ENCODE measurements around the gene FAF1.
"Not testable (repeated sequence)": the region's sequence is repeated elsewhere in the genome, so short reads cannot be mapped to it uniquely, and the experiment has no call there.

Gene FAF1

DNA sequence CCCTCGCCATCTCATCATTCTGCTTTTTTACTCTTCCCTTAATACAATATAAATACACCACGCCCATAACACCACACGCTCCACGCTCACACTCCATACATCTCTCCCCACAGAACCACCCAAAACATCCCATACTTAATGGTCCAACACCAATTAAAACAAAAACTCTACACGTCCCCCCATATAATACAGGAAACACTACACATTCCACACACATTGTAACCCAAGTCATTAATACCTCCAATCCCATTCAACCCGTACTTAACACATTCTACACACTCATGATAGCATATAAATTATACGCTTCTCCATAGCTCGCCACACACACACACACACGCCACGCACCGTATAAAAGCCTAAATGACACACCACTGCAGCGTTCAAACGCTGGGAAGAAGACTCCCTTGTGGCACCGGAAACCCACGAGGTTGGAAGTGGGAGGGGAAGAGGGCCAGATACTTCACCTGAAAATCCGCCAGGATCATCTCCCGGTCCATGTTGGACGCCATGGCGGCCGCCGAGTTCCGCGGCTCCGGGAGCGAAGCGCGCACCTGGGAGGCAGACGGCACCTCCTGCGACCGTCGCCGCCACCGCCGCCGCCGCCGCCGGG is 659 bp downstream of the FAF1 start:
- peak; percentile 39 for DNase-seq (ENCODE audit: low spot score)

DNA sequence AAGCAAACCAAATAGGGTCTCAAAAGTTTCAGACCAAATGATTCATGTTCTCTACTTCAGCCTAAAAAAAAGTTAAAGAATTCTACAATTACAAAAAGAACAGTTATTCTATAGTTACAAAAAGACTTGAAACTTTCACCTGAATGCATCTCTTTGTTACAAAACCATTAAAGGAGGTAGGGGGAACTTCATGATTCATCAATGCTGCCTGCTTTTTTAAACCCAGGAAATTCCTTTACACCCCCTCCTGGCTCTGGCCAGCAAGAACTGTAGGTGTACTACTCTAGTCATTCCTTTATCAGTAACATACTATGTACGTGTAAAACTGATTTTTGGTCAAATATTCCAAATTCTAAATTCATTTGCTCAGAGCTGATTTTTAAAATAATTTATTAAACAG is 5.0 kb downstream of the FAF1 start:
- DNase-seq (ENCODE audit: low spot score): no peak

DNA sequence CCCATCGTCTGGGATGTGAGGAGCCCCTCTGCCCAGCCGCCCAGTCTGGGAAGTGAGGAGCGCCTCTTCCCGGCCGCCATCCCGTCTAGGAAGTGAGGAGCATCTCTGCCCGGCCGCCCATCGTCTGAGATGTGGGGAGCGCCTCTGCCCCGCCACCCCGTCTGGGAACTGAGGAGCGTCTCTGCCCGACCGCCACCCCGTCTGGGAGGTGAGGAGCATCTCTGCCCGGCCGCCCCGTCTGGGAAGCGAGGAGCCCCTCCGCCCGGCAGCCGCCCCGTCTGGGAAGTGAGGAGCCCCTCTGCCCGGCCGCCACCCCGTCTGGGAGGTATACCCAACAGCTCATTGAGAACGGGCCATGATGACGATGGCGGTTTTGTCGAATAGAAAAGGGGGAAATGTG is 7.5 kb downstream of the FAF1 start:
- DNase-seq (ENCODE audit: low spot score): not testable (repeated sequence)

DNA sequence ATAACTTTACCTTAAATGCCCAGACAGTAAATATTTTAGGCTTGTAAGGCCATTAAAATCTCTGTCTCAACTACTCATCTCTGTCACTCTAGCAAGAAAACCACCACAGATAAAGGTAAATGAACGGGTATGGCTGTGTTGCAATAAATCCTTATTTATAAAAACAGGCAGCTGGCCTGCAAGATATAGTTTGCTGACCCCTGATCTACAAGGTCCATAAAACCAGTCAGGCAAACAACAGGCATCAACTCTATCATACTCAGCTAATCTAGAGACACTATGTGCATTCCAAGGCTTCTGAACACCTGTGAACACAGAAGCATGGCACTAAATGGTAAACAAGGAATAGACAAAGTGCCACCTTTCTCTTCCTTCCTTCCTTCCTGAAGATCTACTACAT is 9.7 kb downstream of the FAF1 start:
- no peak for DNase-seq (ENCODE audit: low spot score)

DNA sequence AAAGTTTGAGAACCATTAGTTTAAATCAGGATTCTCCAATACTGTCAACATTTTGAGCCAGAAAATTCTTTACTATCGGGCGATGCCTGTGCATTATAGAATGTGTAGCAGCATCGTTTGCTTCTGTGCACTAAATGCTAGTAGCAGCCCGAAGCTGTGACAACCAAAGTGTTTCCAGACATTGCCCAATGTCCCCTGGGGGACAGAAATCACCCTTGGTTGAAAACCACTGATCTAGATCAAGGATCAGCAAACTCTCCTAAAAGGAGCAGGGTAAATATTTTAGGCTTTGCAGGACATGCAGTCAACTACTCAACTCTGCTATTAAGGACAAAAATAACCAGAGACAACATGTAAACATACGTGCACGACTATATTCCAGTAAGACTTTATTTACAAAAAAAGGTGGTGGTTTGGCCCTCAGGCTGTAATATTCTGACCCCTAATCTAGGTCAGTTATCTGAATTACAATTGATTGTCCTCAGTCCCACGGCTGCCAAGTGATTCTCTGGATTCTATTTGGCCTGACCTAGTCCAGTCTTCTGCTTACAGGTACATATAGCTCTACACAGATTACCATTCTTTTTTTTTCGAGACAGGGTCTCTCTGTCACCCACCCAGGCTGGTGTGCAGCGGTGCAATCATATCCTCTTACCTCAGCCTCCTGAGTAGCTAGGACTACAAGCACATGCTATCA is 10.6 kb downstream of the FAF1 start:
- no peak for DNase-seq (ENCODE audit: low spot score)

DNA sequence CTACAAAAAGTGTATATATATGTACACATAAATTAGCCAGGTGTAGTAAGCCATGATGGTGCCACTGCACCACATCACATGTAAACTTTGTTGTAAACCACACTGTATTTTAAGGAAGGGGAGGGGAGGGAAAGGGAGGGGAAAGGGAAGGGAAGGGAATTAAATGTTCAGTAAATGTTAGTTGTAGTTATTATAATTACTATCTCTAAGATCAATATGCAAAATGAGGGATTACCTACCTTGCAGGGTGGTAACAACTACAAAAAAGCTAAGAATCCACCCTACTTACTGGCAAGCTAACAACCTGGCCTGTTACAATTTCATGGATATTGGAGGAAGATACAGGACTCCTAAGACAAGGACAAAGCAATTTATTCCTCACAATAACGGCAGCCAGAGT is 17.7 kb downstream of the FAF1 start:
- DNase-seq (ENCODE audit: low spot score): no peak

DNA sequence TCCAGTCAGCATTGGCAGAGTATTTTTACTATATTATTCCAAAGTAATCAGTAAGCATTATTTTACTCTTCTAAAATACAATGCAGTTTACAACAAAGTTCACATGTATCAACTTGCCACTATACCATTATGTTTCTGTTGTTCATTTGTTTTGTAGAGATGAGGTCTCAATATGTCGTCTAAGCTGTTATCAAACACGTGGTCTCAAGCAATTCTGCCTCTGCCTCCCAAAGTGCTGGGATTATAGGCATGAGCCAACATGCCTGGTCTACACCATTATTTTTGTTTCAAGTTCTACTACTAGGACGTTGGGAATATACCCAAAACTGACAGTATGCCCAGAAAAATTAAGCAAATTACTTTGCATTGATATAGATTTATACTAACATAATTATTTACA is 19.8 kb downstream of the FAF1 start:
- DNase-seq (ENCODE audit: low spot score): no peak

DNA sequence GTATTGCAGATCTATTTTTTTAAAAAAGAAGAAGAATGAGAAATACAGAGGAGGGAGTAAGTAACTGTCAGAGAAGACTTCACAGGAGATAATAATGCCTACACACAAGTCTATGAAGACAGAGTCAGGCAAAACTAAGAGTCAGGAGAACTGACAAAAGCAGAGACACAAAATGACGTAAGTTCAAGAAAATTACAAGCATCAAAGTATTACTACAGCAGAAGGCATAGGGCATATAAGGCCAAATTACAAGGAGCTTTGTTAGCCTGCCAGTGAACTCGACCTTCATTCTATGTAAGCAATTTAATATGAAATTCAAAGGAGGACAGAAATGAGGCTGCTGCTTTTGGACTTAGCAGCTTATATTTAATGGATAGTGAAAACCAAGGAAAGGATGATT is 23.7 kb downstream of the FAF1 start:
- DNase-seq (ENCODE audit: low spot score): no peak

DNA sequence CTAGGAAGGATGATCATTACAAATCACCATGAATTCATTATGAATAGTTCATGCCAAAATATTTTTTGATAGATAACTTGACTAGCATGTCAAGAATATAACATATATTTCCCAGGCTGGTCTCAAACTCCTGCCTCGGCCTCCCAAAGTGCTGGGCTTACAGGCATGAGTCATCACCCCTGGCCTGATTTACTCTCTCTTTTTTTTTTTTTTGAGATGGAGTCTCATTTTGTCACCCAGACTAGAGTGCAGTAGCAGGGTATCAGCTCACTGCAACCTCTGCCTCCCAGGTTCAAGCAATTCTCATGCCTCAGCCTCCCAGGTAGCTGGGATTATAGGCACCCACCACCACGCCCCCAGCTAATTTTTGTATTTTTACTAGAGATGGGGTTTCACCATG is 24.8 kb downstream of the FAF1 start:
- DNase-seq (ENCODE audit: low spot score): not testable (repeated sequence)

DNA sequence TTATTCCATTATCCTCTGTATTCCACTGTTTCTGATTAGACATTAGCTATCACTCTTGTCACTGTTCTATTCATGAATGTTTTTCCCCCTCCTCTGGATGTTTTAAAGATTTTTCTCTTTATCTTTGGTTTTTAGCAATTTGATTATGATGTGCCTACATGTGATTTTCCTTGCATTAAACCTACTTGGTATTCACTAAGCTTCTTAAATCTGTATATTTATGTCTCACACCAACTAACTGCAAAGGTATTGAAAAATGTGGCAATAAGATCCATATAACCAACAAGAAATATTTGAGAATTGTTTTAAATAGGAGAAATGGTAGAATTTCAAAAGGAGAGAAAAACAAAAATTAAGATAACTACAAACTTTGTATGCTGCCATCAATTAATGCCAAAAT is 25.2 kb downstream of the FAF1 start:
- DNase-seq (ENCODE audit: low spot score): no peak

DNA sequence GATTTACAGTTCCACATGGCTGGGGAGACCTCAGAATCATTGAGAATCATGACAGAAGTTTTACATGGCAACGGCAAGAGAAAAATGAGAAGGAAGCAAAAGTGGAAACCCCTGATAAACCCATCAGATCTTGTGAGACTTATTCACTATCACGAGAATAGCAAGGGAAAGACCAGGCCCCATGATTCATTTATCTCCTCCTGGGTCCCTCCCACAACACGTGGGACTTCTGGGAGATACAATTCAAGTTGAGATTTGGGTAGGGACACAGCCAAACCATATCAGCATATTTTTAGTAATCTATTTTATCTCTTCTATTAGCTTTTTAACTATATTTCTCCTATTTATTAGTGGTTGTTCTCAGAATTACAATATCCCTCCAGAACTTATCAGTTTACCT is 26.3 kb downstream of the FAF1 start:
- not testable (repeated sequence) for DNase-seq (ENCODE audit: low spot score)

DNA sequence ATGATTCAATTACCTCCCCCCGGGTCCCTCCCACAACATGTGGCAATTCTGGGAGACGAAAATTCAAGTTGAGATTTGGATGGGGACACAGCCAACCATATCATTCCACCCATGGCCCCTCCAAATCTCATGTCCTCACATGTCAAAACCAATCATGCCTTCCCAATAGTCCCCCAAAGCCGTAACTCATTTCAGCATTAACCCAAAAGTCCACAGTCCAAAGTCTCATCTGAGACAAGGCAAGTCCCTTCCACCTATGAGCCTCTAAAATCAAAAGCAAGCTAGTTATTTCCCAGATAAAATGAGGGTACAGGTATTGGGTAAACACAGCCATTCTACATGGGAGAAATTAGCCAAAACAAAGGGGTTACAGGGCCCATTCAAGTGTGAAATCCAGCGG is 28.0 kb downstream of the FAF1 start:
- DNase-seq (ENCODE audit: low spot score): not testable (repeated sequence)

DNA sequence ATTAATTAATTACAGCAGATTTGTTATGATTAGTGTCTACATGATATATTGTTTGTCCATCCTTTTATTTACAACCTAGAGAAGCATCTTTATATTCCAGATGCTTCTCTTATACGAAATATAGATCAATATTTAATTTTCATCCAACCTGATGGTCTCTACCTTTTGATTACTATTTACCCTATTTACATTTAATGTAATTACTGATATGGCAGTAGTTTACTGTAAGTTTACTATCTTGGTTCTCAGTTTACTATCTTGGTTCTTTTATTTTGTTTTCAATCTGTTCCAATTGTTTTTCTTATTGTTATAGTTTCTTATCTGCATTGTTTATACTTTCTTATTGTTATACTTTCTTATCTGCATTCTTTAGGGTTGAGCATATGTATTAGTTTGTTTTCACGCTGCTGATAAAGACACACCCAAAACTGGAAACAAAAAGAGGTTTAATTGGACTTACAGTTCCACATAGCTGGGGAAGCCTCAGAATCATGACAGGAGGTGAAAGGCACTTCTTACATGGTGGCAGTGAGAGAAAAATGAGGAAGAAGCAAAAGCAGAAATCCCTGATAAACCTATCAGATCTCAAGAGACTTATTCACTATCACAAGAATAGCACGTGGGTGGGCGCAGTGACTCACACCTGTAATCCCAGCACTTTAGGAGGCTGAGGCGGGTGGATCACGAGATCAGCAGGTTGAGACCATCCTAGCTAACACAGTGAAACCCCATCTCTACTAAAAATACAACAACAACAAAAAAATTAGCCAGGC is 28.9 kb downstream of the FAF1 start:
- DNase-seq (ENCODE audit: low spot score): no peak

DNA sequence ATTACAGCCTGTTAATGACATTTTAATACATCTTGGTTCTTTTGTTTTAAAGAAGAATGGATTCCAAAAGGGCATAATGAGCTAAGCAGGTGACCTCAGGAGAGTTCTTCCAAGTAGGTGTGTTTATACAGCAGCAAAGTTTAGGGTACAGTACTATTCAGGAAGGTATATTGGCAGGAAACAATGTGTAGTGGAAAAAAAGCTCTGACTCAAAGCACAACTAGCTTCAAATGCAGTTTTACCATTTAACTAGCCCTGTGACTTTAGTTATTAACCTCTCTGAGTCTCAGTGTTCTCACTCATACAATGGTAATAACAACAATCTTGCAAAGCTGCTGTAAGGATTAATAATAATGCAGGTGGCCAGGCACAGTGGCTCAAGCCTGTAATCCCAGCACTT is 29.9 kb downstream of the FAF1 start:
- no peak for DNase-seq (ENCODE audit: low spot score)

DNA sequence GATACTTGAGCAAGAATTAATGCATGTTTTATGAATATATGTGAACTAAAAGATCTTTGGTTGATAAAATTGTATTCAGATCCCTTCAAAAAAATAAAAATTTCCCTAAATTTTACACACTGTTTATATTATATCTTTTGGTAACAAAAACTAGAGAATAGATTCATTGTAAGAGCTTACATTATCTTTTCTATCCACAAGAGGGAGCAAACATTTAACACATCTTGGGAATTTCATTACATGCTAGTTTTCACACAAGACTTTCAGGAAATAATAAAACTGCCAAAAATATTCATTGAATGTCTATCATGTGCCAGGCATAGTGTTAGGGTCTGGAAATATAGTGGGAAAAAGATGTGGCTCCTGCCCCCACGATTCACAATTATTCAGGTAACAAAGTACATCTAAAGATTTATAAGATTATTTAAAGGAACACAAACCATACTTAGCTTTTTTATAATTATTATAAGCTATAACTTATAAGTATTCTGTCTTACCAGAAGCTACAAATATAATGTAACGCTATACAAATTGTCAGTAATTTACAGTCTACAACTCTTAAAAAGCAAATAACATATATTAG is 30.6 kb downstream of the FAF1 start:
- DNase-seq (ENCODE audit: low spot score): peak; percentile 36

DNA sequence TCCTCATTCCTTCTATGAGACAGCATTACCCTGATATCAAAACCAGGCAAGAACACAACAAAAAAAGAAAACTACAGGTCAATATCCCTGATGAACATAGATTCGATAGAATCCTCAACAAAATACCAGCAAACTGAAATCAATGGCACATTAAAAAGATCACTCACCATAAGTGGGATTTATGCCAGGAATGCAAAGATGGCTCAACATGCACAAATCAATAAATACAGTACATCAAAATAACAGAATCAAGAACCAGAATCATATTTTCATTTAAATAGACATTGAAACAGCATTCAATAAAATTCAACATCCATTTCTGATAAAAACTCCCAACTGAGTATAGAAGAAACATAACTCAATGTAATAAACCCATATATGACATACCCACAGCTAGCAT is 36.5 kb downstream of the FAF1 start:
- no peak for DNase-seq (ENCODE audit: low spot score)

DNA sequence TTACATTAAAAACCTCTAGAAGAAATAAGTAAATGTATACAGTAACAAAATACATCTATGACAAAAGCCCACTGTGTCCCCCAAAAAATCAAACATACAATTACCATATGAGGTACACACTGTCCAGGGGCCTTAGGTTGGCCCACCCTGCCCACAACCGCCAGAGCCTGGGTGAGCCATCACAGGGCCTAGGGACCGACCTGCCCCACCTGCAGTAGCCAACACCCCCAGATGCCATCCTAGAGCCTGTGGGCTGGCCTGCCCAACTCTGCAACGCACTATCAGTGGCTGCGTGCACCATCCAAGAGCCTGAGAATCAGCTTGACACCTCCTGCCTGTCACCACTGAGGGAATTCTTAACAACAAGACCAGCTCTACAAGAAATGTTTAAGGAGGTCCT is 39.0 kb downstream of the FAF1 start:
- no peak for DNase-seq (ENCODE audit: low spot score)

DNA sequence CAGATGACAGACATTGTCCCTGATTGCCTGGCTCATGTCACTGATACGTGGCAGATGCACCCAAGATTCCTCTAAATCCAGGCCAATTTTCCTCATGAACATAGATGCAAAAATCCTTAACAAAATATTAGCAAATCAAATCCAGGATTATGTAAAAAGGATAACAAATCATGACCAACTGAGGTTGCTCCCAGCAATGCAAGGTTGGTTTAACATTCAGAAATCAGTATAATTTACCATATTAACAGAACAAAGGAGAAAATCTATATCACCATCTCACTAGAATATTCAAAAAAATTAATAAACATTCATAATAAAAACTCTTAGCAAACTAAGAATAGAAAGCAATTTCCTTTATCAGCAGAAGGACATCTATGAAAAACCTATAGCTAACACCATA is 39.7 kb downstream of the FAF1 start:
- no peak for DNase-seq (ENCODE audit: low spot score)

DNA sequence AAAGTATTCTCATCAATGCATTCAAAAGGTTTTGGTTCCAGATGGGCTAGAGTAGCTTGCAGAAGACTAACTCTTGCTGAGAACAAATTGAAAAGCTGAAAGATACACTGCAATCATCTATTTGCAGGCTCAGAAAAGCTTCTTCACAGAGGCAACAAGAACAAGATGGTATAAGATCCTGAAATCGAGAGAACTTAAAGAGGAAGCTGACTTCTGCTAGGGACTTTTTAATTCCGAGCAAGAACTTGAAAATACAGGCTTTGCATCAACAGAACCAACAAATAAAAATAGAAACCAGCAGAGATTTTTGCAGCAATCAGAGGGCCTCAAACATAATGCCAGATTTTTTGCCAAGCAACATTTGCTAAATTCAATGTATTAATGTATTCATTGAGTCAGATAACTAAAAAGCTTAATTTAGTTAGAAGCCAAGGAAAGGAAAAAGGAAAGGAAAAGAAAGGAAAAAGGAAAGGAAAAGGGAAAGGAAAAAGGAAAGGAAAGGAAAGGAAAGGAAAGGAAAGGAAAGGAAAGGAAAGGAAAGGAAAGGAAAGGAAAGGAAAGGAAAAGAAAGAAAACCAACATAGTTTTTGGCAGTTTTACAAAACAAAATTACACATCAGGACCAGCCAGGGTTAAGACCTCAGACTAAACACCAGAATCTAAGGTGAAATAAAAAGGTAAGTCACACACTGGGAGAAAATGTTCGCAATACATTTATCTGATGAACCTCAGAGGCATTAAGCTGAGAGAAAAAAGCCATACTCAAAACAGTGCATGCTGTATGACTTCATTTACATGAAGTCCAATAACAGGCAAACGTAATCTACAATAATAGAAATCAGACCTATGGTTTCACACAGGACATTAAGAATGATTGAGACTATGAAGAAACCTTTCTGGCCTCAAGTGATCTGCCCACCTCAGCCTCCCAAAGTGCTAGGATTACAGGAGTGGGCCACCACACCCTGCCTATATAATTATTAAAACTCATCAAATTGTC is 42.6 kb downstream of the FAF1 start:
- DNase-seq (ENCODE audit: low spot score): no peak

DNA sequence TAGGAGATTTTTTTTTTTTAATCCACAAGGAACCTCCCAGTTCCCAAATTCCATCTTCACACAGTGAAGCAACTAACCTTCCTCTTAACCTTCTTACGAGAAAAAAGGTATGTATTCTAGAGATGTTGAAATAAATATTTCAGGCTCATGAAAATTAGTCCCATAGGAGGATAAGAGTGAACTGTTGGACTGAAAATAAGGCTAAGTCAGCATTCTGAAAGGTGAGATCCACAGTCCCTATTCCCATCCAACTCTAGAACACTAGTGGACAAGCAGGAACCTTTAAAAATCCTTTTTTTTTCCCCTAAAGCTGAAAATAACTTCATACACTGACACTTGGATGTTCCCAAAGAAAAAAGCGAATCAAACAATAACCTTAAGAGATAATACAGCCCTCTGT is 44.4 kb downstream of the FAF1 start:
- no peak for DNase-seq (ENCODE audit: low spot score)

DNA sequence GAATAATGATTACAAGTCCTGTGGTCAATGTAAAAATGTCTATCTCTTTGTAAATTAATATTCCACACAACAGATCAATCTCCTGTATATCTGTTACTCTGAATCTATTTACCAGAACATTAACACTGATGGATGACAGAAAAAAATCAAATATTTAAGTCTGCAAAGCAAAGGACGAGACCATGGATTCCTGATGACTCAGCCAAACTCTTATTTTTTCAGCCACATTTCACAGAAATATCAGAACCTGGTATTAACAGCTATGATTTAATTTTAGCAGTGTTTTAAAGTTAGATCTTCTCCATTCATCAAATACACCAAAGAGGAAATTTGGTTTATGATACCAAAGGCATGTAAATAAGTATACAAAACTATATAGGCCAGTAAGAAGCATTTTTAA is 46.1 kb downstream of the FAF1 start:
- no peak for DNase-seq (ENCODE audit: low spot score)

DNA sequence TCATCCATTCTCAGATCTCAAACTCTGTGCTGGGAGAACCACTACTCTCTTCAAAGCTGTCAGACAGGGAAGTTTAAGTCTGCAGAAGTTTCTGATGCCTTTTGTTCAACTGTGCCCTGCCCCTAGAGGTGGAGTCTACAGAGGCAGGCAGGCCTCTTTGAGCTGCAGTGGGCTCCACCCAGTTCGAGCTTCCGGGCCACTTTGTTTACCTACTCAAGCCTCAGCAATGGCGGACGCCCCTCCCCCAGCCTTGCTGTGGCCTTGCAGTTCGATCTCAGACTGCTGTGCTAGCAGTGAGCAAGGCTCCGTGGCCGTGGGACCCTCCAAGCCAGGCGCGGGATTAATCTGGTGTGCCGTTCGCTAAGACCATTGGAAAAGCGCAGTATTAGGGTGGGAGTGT is 49.7 kb downstream of the FAF1 start:
- not testable (repeated sequence) for DNase-seq (ENCODE audit: low spot score)
